NCI-H2227 (cell line): Measurements from ENCODE around the gene POC1A.

ENCODE experiments used
- DNase-seq: peaks from one replicate; lab custom pipeline; 2025; ENCODE audit not compliant: unreplicated experiment; lab: John Stamatoyannopoulos, UW

Gene POC1A

DNA sequence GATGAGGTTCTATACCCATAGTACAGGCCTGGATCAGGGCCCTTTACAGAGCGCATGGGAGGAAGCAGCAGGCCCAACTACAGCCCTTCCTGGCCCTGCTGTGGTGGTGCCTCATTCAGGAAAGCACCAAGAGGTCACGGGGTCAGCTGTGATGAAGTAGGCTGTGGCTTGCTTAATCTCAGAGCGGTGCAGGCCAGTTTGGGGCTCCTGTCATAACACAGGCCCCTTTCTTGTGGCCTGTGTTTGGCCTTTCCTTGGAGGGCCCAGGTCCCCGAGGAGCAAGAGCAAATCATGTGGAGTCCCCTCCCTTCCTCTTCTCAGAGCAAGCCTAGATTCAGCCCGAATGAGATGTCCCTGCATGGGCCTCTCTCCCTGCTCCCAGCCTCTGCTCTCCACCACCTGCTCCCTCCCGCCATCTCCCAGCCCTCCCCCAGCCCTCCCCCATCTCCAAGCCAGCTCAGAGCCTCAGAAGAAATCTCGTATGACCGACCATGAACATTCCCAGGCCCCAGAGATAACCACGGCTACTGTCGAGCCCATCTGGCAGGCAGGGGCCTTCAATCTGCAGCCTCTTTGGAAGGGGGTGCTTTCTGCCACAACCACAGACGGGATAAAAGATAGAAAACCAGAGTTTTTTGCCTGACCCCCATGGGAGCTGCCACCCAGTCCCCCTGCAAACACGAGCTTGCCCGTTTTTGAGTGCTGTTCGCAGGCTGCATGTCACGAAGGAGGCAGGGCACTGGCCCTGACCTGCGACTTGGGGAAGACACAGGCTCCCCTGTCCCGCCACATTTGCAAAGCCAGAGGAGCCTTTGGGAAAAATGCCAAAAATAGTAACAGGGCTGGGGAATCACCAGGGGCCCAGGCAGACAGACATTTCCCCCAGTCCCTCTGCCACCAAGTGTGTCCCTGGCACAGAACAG lies 65.5 kb downstream of the POC1A start:
- DNase-seq: peak; percentile 7

DNA sequence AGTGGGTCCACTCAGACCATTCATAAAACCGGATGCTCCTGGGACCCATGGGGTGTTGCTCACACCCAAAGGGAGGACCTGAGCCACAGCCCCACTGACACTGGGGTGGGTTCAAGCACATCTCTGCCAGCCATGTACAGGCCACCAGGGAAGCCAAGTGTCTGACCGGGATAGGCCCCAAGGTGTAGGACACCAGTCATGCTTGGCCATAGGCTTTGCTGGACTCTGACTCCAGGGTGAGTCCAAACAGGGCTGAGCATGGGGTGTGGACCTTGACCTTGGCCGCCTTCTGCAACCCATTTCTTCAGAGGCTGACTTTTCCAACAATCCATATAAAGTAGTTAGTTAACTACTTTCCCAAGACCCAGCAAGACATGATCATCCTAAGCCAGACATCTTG lies 66.5 kb downstream of the POC1A start:
- no peak for DNase-seq

DNA sequence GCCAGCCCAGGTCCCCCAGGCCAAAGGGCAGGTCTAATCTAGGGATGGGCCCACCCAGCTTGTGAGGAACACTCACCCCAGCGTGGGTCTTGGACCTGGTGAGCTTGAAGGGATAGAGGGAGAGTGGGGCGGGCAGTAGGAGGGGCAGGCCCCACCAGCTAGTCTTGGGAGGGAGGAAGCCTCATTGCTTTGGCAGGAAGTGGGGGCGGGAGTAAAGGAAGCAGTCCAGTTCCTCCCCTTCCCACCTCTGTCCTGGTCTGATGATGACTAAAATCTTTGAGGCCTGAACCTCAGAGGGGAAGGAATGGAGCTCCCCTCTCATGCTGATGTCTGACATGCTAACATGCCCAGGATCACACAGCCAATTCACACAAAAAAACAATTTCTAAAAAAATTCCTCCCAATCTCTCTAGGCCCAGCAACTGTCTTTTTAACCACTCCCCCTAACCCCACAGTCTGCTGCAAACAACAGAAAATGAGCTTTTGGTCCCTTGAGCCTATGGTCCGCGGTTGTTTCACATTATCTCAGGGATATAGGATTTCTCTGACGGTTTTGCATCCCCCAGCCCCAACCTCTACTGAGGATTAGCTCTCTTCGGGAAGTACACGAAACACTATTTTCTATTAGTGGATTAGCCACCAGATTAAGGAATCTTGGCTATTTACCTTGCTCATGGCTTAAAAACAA lies 67.1 kb downstream of the POC1A start:
- no peak for DNase-seq

DNA sequence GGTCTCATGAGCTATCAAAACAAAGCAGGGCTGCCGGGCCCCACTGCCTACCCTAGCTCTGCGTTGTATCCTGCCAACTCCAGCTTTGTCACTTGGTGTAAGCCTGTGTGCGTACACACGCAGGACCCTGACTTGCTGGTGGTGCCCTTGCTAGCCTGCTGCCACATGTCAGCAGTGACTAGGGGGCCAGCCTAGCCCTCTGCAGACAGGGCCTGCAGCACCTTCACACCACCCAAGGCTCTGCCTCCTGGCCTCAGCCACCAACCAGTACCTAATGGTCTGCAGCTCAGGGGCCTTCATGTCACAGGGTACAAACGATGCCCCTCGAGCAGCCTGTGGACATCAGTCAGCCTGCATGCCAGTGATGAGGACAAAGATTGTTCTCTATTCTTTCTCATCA lies 67.8 kb downstream of the POC1A start:
- DNase-seq: no peak

GRCh38 chr3:52085681-52086282 lies 68.4 kb downstream of the POC1A start:
- no peak for DNase-seq

GRCh38 chr3:52084954-52085680 lies 69.1 kb downstream of the POC1A start:
- no peak for DNase-seq

DNA sequence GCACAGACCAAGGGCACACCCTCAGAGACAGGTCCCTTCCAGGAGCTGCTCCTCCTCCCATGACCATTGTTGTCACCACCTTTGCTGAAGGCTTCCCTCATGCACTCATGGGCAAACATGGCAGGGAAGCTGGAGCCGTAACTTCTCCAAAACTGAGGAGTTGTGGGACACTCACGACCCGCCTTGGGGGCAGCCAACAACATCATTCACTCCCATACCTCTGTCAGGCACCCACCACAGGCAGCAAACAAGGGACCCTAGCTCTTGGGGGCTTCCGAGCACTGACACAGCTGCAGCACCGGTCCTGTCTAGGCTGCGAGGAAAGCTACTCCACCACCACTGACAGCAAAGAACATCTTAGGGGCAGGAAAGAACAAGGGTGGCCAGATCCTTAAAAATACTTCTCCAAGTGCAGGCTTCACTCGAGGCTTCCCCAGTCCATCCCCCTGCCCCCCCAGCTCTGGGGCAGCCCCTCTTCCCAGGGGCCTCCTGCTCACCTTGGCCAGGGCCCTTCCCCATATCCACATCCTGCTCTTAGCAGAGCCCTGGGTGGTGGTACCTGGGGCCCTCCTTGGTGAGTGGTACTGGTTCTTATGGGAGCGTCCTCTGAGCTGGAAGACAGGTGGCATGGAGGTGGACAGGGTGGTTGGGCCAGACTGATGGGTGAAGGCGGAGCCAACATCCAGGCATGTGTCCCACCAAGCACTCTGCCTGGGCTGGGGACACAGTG lies 69.8 kb downstream of the POC1A start:
- DNase-seq: no peak

- no peak for DNase-seq
Observed at GRCh38 chr3:52083556-52084087, 70.6 kb downstream of the POC1A start.

DNA sequence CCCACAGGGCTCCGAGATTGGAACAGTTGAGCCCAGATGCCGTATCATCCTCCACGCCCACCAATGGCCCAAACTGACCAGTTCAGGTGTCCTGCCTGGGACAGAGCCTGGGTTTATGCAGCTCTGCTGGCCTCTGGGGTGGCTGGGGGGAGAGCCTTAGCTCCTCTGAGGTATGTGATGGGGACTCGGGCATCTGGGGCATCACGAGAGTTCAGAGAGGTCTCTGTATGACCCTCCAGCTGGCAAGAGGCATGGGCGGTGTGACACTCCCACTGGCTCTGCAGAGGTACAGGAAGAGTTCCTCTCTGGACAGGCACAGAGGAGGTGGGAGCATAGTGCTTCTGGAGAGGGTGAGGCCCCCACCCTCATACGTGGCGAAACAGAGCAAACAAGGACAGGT lies 71.3 kb downstream of the POC1A start:
- no peak for DNase-seq

DNA sequence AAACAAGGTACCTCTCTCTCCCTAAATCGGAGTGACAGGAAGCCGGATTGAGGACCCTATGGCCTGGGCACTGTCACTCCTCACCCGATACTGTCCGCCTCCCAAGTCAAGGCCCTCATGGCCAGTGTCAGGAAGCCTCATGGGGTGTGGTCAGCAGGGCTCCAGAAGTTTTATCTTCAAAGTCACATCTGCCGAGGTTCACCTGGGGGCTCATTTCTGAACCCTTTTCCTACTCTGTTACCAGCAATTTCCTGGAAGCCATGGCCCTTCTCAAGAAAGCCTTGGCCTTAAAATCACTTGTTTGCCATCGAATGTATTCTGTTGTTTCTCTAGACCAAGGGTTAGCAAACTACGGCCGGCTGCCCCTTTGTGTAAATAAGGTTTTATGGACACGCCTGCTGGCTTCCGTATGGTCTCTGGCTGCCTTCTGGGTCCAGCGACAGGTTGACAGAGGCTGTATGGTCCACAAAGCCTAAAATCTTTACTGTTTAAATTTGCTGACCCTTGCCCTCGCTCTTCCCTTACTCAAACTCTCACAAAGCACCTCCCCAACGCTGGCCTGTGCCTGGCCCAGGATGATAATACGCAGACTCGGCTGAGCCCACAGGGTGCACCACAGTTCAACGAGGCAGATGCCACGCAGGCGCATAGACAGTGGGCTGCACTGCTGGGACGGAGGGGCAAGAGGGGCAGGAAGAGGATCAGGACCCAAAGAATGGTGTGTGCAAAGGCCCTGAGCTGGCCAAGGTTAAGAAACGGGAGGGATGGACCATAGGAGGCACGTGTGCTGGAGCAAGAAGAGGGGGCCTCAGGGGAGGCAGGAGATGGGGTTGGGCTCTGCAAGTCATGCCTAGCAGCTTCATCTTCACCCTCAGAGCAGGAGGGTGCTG lies 73.1 kb downstream of the POC1A start:
- no peak for DNase-seq

GRCh38 chr3:52079958-52080357 lies 74.3 kb downstream of the POC1A start:
- DNase-seq: no peak

DNA sequence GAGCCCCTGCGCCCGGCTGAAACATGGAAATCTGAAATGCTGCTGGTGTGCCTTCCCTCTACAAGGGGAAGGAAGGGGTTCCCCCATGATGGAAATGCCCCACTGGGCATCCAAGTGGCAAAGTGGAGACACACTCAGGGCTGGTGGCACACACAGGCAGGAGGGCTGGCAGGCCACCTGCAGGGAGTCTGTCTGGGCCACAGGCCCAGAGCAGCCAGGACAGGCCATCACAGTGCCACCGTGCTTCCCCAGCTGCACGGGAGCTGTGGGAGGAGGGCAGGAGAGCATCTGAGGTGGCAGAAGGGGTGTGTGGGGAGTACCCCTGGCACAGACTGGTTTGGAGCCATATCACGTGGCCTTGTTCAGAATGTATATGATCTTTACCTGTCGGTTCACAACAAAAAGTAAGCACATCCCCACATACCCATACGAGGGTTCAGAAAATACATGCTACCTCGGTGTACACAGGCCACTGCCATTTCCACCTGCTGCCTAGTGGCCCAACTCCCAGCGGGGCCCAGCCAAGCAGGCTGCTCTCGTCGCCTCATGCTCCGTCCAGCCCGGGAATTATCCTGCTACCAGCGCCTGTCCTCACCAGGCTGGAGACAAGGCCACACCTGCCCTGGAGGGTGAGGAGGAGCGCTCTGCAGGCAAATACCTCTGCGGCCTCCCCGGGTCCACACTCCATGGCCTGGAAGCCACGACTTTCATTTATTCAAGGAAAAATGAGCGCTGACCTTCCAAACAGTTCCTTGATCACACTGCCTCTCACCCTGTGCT lies 75.3 kb downstream of the POC1A start:
- DNase-seq: no peak

- DNase-seq: no peak
Observed at GRCh38 chr3:52077925-52078324, 76.3 kb downstream of the POC1A start.

GRCh38 chr3:52076896-52077780 lies 77.1 kb downstream of the POC1A start:
- DNase-seq: no peak

DNA sequence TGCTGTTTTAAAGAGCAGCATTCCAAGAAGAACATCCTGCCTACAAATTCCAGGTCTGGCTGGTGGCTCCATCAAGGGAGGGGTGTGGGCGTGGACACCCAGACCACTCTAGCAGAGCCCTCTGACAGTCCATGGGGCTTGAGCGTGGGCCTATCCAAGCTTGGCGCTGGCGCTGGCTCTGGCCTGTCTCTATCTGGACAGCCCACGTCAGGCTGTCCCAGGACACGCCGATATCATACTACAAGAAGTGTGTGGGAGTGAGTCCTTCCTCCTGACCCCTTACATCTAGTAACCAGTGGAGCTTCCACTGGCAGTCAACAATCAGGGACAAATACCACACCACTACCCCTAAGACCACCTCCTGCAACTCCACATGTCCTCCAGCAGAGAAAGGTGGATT lies 80.7 kb downstream of the POC1A start:
- DNase-seq: no peak

DNA sequence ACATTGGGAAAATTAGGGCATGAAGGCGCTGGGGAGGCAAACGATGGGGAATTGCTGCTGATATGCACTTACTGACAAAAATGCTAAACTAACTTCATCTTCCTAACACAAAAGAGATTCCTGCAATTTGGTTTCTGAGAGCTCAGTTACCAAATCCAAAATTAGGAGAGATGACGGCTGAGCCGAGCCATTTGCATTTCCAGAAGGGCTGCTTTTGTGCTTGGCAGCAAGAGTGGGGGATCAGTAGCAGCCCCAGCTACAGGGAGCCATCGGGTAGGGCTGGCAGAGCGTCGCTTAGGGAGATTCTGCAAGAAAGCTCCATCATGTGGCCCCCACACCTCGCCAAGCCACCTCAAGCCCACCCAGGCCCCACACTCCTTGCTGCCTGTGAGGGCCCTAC lies 81.8 kb downstream of the POC1A start:
- no peak for DNase-seq

- no peak for DNase-seq
Observed at GRCh38 chr3:52072020-52072419, 82.2 kb downstream of the POC1A start.
